EL (cell line): ENCODE data around the gene GUCA2B.

ENCODE experiments used
- DNase-seq: peaks from one replicate; pipeline ENCODE4 v3.0.0-alpha.2; 2016

Gene GUCA2B

DNA sequence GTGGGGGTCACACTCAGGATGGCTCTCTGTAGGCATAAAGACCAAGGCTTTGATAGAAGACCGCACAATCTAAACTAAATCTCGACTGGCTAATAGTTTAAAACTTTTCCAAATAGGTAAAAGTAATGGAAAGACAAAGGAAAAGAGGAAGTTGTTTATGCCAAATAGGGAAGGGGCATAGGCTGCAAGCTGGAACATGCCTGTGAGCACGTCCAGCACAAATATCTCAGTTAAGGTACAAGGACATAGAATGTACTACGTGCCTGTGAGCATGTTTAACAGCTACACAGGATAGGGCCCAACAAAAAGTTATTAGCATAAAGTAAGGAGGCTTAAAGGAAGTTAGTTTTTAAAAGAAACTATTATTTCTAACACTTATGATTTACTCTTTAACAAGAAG is 38.9 kb downstream of the GUCA2B start:
- DNase-seq, result no peak

DNA sequence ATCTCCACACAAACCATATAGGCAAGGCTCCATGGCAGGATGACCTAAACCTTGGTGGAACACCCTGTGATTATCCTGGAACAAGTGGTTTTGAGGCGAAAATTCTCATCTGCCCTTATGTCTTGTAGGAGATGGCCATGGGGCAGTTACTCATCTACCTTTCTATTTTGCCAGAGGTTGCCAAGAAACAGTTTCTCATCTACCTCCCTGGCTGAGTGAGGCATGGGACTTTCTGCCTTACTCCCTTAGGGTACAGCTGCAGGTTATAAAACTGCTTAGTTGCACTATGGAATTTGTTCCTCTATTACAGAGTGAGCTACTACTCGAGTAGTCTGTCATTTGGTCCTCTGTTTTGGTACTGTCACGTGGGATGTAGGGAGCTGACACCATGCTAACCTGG is 42.6 kb downstream of the GUCA2B start:
- DNase-seq, result no peak

DNA sequence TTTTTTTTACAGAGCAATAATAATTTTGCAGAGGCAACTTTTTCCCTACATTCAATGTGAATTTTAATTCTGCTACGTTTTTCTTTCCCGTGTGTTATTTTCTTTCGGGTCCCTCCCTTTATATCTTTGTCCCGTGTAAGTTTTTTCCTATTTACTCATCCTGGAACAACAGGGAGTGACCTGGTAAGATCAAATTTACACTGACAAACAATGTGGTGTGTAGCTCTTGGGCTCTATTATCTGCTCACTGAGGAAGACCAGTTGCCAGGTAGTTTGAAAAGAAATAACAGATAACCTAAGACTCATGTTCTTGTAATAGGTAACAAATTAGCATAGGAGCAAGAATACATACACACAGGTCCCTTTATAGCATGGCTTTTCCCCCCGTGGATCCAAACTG is 45.0 kb downstream of the GUCA2B start:
- DNase-seq, result no peak

DNA sequence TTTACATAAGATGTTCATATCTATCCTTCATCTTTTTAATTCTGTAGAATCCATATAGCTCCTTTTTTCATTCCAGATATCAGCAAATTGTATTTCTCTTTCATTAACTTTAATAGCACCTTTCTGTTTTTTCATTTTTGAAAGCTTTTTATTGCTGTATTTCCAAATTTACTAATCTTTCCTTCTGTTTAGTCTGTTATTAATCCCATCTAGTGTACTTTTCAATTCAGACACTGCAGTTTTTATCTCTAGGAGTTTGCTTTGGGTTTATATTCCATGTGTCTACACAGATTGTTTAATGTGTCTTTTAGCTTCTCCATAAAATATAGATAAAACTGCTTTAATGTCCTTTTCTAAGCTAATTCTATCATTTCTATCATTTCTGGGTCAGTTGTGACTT is 48.8 kb downstream of the GUCA2B start:
- DNase-seq, result no peak
